Measurements from ENCODE around the gene PKMYT1. TPM values are rescaled to one million over a fixed set of nuclear protein-coding genes. Genes with fewer than 3 reads are reported as not detected.

Gene PKMYT1
- total and polyA plus RNA-seq, 8 donors, result 0.28 to 4.8 (median 1.5) TPM

GRCh38 chr16:2970563-2970962, 9.7 kb downstream of the PKMYT1 start:
- peak overlapping the region in 2 of 4 donors; percentile 74 to 92 for H3K4me3 ChIP-seq
- no peaks in the 10 kb centered on the region for H3K36me3 ChIP-seq
- FAIRE-seq (no peak), ATAC-seq (no peak), DNase-seq (peak in 3 of 6 donors; percentile 31 to 61 (median 31))
- H3K27me3 ChIP-seq, result peaks cover 0 to 19% (median 8%) of the 10 kb centered on the region in 4 donors
- intact Hi-C loops (cut with DNase I), result no loop called here
- H3K9me3 ChIP-seq, result no peaks in the 10 kb centered on the region
- TF ChIP-seq, protein P1, sequence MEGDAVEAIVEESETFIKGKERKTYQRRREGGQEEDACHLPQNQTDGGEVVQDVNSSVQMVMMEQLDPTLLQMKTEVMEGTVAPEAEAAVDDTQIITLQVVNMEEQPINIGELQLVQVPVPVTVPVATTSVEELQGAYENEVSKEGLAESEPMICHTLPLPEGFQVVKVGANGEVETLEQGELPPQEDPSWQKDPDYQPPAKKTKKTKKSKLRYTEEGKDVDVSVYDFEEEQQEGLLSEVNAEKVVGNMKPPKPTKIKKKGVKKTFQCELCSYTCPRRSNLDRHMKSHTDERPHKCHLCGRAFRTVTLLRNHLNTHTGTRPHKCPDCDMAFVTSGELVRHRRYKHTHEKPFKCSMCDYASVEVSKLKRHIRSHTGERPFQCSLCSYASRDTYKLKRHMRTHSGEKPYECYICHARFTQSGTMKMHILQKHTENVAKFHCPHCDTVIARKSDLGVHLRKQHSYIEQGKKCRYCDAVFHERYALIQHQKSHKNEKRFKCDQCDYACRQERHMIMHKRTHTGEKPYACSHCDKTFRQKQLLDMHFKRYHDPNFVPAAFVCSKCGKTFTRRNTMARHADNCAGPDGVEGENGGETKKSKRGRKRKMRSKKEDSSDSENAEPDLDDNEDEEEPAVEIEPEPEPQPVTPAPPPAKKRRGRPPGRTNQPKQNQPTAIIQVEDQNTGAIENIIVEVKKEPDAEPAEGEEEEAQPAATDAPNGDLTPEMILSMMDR (IDR thresholded peaks at IDR 0.05), result no peak
- H3K4me1 ChIP-seq, result peaks cover 0 to 9% (median 0%) of the 10 kb centered on the region in 3 donors
- no peak overlapping the region for H3K27ac ChIP-seq
- WGBS, 2 donors, result 78 to 85% methylated on average over 6 of the region's 6 CpGs

DNA sequence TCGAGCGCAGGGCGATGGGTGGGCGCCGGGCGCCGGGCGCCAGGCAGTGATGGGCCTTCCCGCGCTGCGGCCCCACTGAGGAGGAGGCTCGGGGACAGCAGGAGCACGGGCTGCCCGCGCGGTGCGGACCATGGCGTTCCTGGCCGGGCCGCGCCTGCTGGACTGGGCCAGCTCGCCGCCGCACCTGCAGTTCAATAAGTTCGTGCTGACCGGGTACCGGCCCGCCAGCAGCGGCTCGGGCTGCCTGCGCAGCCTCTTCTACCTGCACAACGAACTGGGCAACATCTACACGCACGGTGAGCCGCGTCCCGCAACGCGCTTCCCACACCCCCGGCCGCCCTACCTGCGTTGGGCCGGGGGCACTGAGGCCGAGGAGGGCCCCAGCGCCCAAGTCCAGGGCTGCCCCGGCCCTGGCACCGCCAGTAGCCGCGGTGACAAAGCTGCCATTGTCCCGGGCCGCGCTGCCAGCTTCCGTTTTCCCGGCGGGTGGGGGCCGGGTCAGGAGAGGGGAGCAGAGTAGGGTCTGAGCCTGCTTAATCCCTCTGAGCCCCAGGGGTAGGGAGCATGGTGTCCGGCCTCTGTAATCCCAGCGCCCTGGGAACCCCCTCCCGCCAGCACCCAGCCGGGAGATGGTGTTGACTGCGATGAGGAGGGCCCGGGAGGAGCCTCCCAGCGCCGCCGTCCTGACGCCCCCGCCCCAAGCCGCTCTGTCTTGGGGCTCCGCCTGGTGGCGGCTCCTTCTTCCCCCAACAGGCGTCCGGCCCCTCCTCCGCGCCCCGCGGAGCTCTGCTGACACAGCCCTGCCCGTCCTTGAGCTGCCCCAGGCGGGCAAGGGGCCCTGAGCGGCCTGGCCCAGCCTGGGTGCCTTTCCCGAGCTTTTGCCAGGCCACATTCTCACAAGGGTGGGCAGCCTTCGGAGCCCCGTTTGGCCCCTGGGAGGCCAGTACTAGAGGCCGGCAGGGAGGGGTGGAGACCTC, 10.4 kb downstream of the PKMYT1 start:
- TF ChIP-seq, protein P1 (IDR thresholded peaks at IDR 0.05), result peak in 3 of 4 donors; percentile 18 to 27 (median 20)
- Histone ChIP-seq H3K4me1 (peaks cover 0 to 14% (median 0%) of the 10 kb centered on the region in 3 donors), H3K4me3 (peak overlapping the region; percentile 68 to 92 (median 82)), H3K36me3 (no peaks in the 10 kb centered on the region), H3K9me3 (no peaks in the 10 kb centered on the region), H3K27me3 (peaks cover 0 to 19% (median 8%) of the 10 kb centered on the region in 4 donors), H3K27ac (peak overlapping the region; percentile 4 to 47 (median 24))
- ATAC-seq (peak; percentile 48 to 69 (median 62)), DNase-seq (peak; percentile 74 to 93 (median 82)), FAIRE-seq (no peak)
- intact Hi-C loops (cut with DNase I), result no loop called here
- WGBS, 2 donors, result 1% methylated on average over 79 to 83 of the region's 83 CpGs

DNA sequence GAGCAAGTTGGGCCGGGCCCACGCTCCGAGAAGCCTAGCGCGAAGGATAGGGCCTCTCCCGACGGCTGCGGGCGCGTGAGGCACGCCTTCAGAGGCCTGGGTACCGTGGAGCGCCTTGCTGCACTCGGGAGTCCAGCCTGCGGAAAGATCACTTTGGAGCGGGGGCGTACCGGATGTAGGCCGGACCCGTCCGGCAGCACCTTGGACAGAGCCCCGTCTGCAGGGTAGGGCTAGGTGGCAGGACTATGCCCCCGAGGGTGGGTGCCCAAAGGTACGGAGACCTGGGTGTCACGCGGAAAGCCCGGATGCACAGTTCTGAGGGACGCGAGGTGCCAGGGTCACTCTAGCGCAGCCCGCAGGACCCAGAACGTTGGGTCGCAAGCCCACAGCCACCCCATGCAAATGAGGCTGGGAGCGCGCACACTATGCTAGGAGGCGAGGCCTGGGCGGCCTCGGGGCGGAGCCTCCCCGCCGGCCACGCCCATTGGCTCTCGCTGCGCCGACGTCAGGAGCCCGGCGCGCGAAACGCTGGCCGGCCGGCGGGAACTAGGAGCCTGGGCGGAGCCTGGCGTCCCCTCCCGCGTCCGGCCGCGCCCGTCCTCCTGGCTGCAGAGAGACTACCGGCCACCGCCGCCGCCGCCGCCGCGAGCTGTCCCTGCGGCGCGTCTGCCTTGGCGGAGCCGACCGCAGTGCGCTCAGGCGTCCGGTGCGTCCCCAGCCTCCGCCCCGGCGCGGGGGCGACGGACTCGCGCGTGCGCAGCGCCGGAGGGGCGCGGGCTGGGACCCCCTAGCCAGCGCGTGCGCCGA, 11.3 kb downstream of the PKMYT1 start, which contains the start of gene PAQR4:
Gene PAQR4 (plus strand): TSS at position 611 of the 807 bp plus-strand sequence. CDS start 327 bp downstream, outside the sequence.
- Histone ChIP-seq H3K4me1 (peaks cover 8 to 22% (median 9%) of the 10 kb centered on the region in 3 donors), H3K27me3 (peaks cover 0 to 19% (median 8%) of the 10 kb centered on the region in 4 donors), H3K4me3 (peak within 1 kb of the TSS; percentile 68 to 92 (median 82)), H3K36me3 (no peaks in the 10 kb centered on the region), H3K27ac (peak within 1 kb of the TSS; percentile 4 to 47 (median 24)), H3K9me3 (no peaks in the 10 kb centered on the region)
- intact Hi-C loops (cut with DNase I), result no loop called here
- FAIRE-seq (no peak), ATAC-seq (peak; percentile 86 to 91 (median 88)), DNase-seq (peak; percentile 83 to 95 (median 92))
- WGBS, 2 donors, result 2 to 3% methylated on average over 62 to 98 of the region's 98 CpGs
- TF ChIP-seq, protein P1 (IDR thresholded peaks at IDR 0.05), result no peak

- Histone ChIP-seq H3K4me1 (peaks cover 8 to 28% (median 10%) of the 10 kb centered on the region in 3 donors), H3K36me3 (no peaks in the 10 kb centered on the region), H3K27me3 (peaks cover 0 to 19% (median 9%) of the 10 kb centered on the region in 4 donors), H3K27ac (no peak overlapping the region), H3K4me3 (peak overlapping the region in 3 of 4 donors; percentile 74 to 92 (median 89)), H3K9me3 (no peaks in the 10 kb centered on the region)
- intact Hi-C loops (cut with DNase I), result no loop called here
- DNase-seq (peak in 1 of 6 donors; percentile 45), FAIRE-seq (no peak), ATAC-seq (no peak)
- WGBS, 2 donors, result 22 to 23% methylated on average over 18 of the region's 18 CpGs
- TF ChIP-seq, protein P1 (IDR thresholded peaks at IDR 0.05), result no peak
These were observed 11.9 kb downstream of the PKMYT1 start for GRCh38 chr16:2968368-2968737.

Measured in pancreas (tissue), 10 donors.